Measurements from ENCODE around the gene GALNT18. TPM values are rescaled to one million over a fixed set of nuclear protein-coding genes. Genes with fewer than 3 reads are reported as not detected.
"Not testable (repeated sequence)": the region's sequence is repeated elsewhere in the genome, so short reads cannot be mapped to it uniquely, and the experiment has no call there.

The GALNT18 gene
- total RNA-seq, 1 experiment from 2014 or later, result 6.6 TPM

DNA sequence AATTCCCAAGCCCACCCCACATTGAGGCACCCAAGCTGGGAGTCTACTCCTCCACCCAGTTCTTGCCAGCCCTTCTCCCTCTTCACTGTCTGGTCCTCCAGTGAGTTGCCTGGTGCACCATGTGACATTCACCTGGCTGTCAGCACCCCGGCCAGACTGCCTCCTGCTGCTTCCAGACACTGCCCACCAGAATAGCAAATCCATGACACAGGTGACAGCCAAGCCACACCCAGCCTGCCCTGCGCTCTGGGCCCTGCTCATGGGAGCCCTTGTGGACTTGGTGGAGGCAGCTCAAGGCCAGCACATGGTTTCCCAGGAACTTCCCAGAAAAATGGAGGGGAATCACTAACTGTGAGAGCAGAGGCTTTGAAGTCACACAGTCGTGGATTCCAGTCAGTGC, 172.5 kb downstream of the GALNT18 start:
- no peak for DNase-seq (ENCODE audit: low read depth in 1 of 2, low spot score in 2 of 2)
- Histone ChIP-seq H3K27me3 (replicated peaks) (no peaks in the 10 kb centered on the region), H3K4me1 (replicated peaks) (peaks cover 51% of the 10 kb centered on the region), H3K4me3 (no peak overlapping the region), H3K9me3 (replicated peaks) (no peaks in the 10 kb centered on the region), H3K36me3 (no peaks in the 10 kb centered on the region), H3K27ac (peak overlapping the region; percentile 52)

DNA sequence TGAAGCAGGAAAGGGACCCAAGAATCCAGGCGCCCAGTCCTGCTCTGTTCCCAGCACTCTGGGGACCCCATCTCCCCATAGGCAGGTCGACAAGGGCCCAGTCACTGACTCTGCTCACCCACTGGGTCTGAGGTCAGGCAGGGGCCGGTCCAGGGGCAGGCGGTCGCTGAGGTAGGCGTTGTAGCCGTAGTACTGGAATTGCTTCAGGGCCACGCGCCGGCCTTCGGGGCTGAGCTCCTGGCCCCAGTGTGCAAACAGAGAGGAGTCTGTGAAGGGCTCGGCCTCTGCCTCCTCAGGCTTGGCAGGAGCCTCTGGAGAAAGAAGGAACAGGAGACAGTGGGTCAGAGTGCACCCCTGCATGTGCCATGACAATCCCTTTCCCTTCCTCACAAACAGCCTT, 173.2 kb downstream of the GALNT18 start:
- DNase-seq (ENCODE audit: low read depth in 1 of 2, low spot score in 2 of 2), result no peak
- Histone ChIP-seq H3K4me3 (no peak overlapping the region), H3K27ac (no peak overlapping the region), H3K36me3 (no peaks in the 10 kb centered on the region), H3K4me1 (replicated peaks) (peaks cover 52% of the 10 kb centered on the region), H3K9me3 (replicated peaks) (no peaks in the 10 kb centered on the region), H3K27me3 (replicated peaks) (no peaks in the 10 kb centered on the region)

DNA sequence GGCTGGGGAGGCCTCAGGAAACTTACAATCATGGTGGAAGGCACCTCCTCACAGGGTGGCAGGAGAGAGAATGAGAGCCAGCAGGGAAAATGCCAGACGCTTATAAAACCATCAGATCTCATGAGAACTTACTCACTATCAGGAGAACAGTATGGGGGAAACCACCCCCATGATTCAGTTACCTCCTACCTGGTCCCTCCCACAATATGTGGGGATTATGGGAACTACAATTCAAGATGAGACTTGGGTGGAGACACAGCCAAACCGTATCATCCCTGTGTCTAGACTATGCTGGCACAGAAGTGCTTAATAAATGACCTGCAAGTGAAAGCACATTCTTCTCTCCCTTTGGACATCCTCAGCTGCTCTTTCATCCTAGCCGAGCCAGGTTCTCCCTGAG, 174.2 kb downstream of the GALNT18 start:
- not testable (repeated sequence) for H3K27me3 ChIP-seq (replicated peaks); DNase-seq (ENCODE audit: low read depth in 1 of 2, low spot score in 2 of 2); H3K9me3 ChIP-seq (replicated peaks); H3K36me3 ChIP-seq; H3K27ac ChIP-seq; H3K4me3 ChIP-seq
- peaks cover 52% of the 10 kb centered on the region for H3K4me1 ChIP-seq (replicated peaks)

DNA sequence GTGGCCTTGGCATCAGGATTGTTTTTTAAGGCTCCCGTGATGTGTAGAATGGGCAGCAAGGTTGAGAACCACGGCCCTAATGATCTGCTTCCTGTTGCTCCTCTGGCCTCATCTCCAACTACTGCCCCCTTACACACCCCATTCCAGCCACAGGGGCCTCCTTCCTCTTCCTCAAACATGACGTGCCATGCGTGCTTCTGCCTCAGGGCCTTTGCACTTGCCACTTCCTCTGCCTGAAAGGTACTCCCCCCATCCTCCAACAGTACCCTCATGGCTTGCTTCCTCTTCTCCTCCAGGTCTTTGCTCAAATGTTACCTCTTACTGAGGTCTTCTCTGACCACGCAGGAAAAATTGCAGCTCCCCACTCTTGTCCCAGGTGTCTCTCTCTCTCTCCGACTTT, 174.8 kb downstream of the GALNT18 start:
- peaks cover 46% of the 10 kb centered on the region for H3K4me1 ChIP-seq (replicated peaks)
- no peak overlapping the region for H3K4me3 ChIP-seq
- H3K9me3 ChIP-seq (replicated peaks), result no peaks in the 10 kb centered on the region
- no peaks in the 10 kb centered on the region for H3K27me3 ChIP-seq (replicated peaks)
- H3K36me3 ChIP-seq, result no peaks in the 10 kb centered on the region
- H3K27ac ChIP-seq, result no peak overlapping the region
- no peak for DNase-seq (ENCODE audit: low read depth in 1 of 2, low spot score in 2 of 2)

DNA sequence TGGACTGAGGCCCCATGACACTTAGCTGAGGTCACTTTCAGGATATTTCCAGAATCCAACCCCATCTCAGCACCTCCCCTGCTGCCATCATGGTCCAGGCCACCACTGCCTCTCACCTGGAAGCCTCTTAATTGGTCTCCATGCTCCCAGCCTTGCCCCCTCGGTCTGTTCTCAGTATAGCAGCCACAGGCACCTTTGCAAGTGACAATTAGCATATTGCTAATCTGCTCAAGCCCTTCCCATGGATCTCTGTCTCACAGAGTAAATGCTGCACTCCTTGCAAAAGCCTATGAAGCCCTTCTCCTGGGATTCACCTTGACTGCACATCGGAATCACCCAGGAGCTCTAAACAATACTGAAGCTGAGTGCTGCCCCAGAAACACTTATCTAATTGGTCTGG, 175.2 kb downstream of the GALNT18 start:
- no peak for DNase-seq (ENCODE audit: low read depth in 1 of 2, low spot score in 2 of 2)
- H3K9me3 ChIP-seq (replicated peaks), result no peaks in the 10 kb centered on the region
- H3K4me3 ChIP-seq, result no peak overlapping the region
- H3K36me3 ChIP-seq, result no peaks in the 10 kb centered on the region
- no peak overlapping the region for H3K27ac ChIP-seq
- H3K4me1 ChIP-seq (replicated peaks), result peaks cover 42% of the 10 kb centered on the region
- H3K27me3 ChIP-seq (replicated peaks), result no peaks in the 10 kb centered on the region

DNA sequence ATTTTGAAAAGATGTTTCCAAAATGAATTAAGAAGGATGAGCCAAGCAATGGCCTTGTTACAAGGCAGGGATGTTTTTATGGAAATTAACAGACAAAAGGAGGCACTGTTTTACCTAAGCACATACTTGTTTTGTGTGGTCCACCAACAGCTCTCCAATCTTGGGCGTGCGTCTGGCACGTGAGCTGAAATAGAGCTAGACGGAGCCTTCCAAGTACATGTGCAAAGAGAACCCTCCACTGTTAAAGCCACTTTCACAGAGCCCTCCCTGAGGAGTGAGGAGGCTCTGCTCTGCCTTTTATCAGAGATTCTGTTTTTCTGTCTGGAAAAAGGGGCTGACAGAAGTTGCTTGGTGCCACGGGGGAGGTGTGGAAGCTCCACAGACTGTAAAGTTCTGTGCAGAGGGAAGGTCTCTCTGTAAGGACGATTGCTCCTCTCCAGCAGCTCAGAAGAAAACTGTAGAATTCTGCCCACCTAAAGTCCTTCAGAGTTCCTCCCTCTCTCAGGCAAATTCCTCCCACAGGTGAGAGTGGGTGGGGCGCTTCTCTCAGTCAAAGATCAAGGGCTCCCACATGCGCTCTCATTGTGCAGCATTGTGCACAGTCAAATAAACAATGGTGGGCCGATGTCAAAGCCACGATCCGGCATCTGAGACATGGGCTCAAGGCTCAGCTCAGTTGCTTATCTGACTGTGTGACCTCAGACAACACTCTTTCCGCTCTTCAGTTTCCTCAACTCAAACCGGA, 176.2 kb downstream of the GALNT18 start:
- Histone ChIP-seq H3K36me3 (no peaks in the 10 kb centered on the region), H3K27me3 (replicated peaks) (no peaks in the 10 kb centered on the region), H3K9me3 (replicated peaks) (no peaks in the 10 kb centered on the region), H3K4me1 (replicated peaks) (peaks cover 32% of the 10 kb centered on the region), H3K27ac (no peak overlapping the region), H3K4me3 (no peak overlapping the region)
- DNase-seq (ENCODE audit: low read depth in 1 of 2, low spot score in 2 of 2), result no peak

DNA sequence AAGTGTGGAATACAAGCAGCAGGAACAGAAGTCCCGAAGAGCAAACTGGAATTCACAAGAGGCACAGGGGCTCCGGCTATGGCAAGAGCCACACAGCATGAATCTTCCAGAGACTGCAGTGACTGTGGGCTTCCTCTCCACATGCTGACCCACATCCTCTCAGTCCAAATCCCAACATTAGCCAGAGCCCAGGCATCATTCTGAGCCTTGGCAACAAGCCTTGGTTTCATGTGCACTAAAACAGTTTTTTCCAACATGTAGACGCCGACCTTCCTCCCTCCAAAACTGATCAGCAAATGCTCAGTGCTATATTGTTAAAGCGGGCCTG, 177.0 kb downstream of the GALNT18 start:
- H3K4me1 ChIP-seq (replicated peaks), result peaks cover 30% of the 10 kb centered on the region
- H3K27me3 ChIP-seq (replicated peaks), result no peaks in the 10 kb centered on the region

DNA sequence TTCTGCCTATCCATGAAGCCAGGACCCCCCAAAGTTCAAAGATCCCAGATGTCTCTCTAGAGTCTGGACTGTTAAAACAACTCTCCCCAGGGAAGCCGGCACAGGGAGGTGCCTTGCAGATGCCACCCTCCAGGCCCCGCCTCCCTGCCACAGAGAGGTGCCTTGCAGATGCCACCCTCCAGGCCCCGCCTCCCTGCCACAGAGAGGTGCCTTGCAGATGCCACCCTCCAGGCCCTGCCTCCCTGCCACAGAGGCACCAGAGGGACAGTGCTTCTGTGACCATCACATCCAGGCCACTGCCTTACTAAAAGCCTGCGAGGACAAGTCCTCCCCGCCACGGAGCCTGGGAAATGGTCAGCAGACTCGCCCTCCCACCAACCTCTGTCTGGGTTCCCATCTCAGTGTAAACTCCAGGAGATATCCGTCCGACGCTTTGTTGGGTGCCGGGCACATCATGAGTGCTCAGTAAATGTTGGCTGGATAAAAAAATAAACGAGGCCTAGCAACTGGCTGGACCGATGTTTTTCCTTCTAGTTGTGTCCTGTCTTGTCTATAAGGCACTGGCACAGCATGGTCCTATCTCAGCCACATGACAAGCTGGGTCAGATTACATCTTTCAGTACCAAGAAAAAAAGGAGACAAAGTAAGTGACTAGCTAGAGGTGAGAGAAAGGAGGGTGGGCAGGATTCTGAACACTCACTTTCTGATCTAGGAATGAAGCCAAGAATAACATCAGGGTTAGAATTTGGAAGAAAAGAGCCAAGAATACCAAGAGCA, 177.6 kb downstream of the GALNT18 start:
- no peak overlapping the region for H3K27ac ChIP-seq
- H3K27me3 ChIP-seq (replicated peaks), result no peaks in the 10 kb centered on the region
- H3K4me1 ChIP-seq (replicated peaks), result peaks cover 25% of the 10 kb centered on the region
- H3K9me3 ChIP-seq (replicated peaks), result no peaks in the 10 kb centered on the region
- DNase-seq (ENCODE audit: low read depth in 1 of 2, low spot score in 2 of 2), result peak in 1 of 2 experiments; percentile 32
- H3K36me3 ChIP-seq, result no peaks in the 10 kb centered on the region
- no peak overlapping the region for H3K4me3 ChIP-seq

More for the DNA sequence above, 177.0 kb downstream of the GALNT18 start:
- no peaks in the 10 kb centered on the region for H3K36me3 ChIP-seq
- no peak overlapping the region for H3K27ac ChIP-seq
- H3K4me3 ChIP-seq, result no peak overlapping the region
- DNase-seq (ENCODE audit: low read depth in 1 of 2, low spot score in 2 of 2), result no peak
- H3K9me3 ChIP-seq (replicated peaks), result no peaks in the 10 kb centered on the region

DNA sequence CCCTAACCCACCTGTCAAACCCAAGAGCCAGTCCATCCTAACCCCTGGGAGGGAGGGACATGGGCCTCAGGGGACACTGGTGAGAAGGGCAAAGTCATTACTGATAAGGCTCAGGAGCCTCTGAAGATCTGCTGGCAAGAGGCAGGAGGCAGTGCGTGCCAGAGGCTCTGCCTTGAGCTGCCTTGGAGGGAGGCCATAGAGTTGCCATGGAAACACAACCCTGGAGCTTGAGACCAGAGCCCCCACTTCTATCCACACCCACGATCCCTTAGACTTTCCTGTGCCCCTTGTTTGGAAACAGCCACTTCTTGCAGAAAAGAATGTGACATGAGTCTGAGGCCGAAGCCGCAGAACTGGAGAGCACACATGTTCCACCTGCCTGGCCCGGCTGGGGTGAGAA, 179.0 kb downstream of the GALNT18 start:
- Histone ChIP-seq H3K9me3 (replicated peaks) (no peaks in the 10 kb centered on the region), H3K4me1 (replicated peaks) (peaks cover 22% of the 10 kb centered on the region), H3K36me3 (no peaks in the 10 kb centered on the region), H3K27me3 (replicated peaks) (no peaks in the 10 kb centered on the region), H3K27ac (no peak overlapping the region), H3K4me3 (no peak overlapping the region)
- no peak for DNase-seq (ENCODE audit: low read depth in 1 of 2, low spot score in 2 of 2)

DNA sequence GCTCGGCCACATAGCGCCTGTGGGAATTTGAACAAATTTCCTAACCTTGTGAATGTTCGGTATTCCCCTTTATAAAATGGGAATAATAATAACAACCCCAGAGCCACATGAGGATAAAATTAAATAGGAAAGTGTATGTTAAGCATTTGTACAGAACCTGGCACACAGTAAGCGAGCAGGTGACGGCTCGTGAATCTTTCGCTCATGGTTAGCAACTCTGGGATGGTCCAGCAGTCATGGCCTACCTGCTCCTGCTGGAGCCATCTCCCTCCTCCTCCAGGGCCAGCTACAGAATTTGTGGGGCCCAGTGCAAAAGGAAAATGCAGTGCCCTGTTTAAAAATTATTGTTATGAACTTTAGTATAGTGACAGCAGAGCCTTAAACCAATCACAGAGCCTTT, 180.3 kb downstream of the GALNT18 start:
- Histone ChIP-seq H3K4me3 (no peak overlapping the region), H3K9me3 (replicated peaks) (no peaks in the 10 kb centered on the region), H3K36me3 (no peaks in the 10 kb centered on the region), H3K27me3 (replicated peaks) (no peaks in the 10 kb centered on the region), H3K4me1 (replicated peaks) (peaks cover 19% of the 10 kb centered on the region), H3K27ac (no peak overlapping the region)
- DNase-seq (ENCODE audit: low read depth in 1 of 2, low spot score in 2 of 2), result no peak

DNA sequence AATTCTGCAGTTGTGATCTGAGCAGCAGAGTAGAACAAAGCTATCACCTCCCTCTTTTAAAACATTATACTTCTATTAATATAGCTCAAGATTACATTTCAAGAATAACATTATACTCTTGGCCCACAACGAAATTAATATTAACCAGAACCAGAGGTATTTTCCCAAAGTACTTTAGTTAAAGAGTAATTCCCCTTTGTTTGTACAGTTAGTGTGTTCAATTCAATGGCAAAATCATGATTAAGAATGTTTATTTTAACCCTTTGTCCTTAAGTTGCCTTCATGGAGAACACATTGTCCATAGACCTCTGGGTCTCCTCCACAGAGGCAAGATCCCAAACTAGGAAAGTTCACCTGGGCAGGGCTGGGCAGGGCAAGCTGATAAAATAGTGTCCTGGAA, 180.7 kb downstream of the GALNT18 start:
- Histone ChIP-seq H3K9me3 (replicated peaks) (no peaks in the 10 kb centered on the region), H3K4me1 (replicated peaks) (peaks cover 19% of the 10 kb centered on the region), H3K36me3 (no peaks in the 10 kb centered on the region), H3K27me3 (replicated peaks) (no peaks in the 10 kb centered on the region), H3K4me3 (no peak overlapping the region), H3K27ac (no peak overlapping the region)
- no peak for DNase-seq (ENCODE audit: low read depth in 1 of 2, low spot score in 2 of 2)

DNA sequence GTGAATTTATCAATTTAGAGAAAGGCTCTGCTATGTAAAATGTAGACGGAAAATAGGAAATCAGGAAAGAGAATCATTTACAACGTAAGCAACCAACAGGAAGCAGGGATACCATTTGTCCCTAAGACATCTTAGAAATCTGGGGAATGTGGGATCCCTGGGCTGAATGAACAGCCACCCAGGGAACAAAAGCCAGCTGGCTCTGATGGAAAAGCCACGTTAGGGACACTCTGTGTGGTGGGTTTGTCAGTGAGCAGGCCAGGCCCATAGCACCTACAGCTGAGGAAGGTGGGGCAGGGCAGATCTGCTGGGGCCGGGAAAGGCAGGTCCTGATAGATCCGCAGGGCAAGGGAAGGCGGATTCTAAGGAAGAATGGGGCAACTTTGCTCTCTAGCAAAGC, 181.7 kb downstream of the GALNT18 start:
- Histone ChIP-seq H3K27me3 (replicated peaks) (no peaks in the 10 kb centered on the region), H3K9me3 (replicated peaks) (no peaks in the 10 kb centered on the region), H3K36me3 (no peaks in the 10 kb centered on the region), H3K4me1 (replicated peaks) (peaks cover 17% of the 10 kb centered on the region), H3K4me3 (no peak overlapping the region), H3K27ac (no peak overlapping the region)
- DNase-seq (ENCODE audit: low read depth in 1 of 2, low spot score in 2 of 2), result no peak

DNA sequence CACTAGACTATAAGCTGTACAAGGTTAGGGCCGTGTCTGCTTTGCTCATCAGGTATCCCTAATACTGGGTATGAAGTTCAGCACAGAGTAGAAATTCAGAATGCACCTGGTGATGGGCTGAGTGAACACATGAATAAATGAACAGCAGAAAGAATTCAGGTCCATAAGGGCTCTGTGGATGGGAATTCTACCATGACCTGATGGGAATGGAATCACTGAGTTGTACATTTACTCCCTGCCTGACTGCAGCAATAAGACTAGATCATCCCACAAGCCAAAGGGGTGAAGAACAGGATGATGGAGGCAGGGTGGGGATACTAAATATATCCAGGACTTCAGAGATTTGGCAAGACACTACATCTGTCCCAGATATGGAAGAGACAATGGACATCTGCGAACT, 182.2 kb downstream of the GALNT18 start:
- DNase-seq (ENCODE audit: low read depth in 1 of 2, low spot score in 2 of 2), result no peak
- Histone ChIP-seq H3K27me3 (replicated peaks) (no peaks in the 10 kb centered on the region), H3K4me3 (no peak overlapping the region)

DNA sequence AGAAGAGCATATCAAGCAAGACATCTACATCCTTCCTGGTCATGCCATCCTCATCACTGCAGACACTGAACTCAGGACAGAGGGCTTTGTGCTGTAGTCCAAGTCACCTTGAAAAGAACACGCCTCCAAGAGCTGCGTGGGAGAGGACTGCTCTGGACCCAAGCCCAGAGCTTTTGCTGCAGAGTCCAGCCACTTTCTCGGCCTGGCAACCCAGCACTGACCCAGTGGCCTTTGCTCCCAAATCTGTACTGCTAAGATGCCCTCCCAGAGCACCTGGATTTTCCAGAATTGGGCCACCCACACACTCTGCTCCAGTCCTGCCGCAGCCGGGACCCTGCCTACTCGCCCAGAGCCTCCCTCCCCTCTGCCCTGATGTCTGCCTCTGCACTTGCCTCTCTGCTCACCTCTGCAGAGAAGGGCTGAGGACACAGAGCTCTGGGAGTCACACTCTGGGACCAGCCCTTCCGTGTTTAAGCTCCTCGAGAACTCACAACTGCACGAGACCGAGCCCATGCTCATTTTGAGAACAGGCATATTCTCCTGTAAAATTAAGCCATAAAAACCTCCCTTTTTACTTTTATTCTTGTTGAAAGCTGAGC, 185.0 kb downstream of the GALNT18 start:
- Histone ChIP-seq H3K27me3 (replicated peaks) (no peaks in the 10 kb centered on the region), H3K4me1 (replicated peaks) (peaks cover 6% of the 10 kb centered on the region; the same call in 1 of the 2 replicates), H3K4me3 (no peak overlapping the region), H3K9me3 (replicated peaks) (no peaks in the 10 kb centered on the region), H3K36me3 (no peaks in the 10 kb centered on the region), H3K27ac (no peak overlapping the region)
- no peak for DNase-seq (ENCODE audit: low read depth in 1 of 2, low spot score in 2 of 2)

More for the DNA sequence above, 182.2 kb downstream of the GALNT18 start:
- Histone ChIP-seq H3K4me1 (replicated peaks) (peaks cover 12% of the 10 kb centered on the region), H3K27ac (no peak overlapping the region), H3K36me3 (no peaks in the 10 kb centered on the region), H3K9me3 (replicated peaks) (no peaks in the 10 kb centered on the region)
